K562 (cell line): ENCODE results near the gene ADAM19. TPM values are rescaled to one million over a fixed set of nuclear protein-coding genes. Genes with fewer than 3 reads are reported as not detected.
A peak's percentile ranks its signal among the peaks of the same experiment; 100 is the strongest.

Experiments
- ATAC-seq: fragments of 200-7000 bp; cut with Tn5 transposase; 3 replicates; pipeline ENCODE4 v1.9.1; 2020; ENCODE audit warnings: moderate library complexity
- BruUV-seq: library from RNA; stranded (reverse); fragments of 400-500 nt; replicated peaks from 2 replicates; lab custom pipeline; 2021; lab: Mats Ljungman, UMichigan
- CTCF ChIA-PET: fragments of 300-600 bp; formaldehyde crosslinking; extraction: SDS; loops from one replicate; lab custom pipeline; 2021; ENCODE audit warnings: low intra/inter-chr PET ratio; lab: Yijun Ruan, JAX
- POLR2A ChIA-PET: fragments of 300-600, 350-650 bp; sonication (Branson Sonifier 250); formaldehyde crosslinking; extraction: SDS; loops from one replicate; lab custom pipeline; 2021; ENCODE audit warnings: antibody characterized with exemption, inconsistent platforms; lab: Yijun Ruan, JAX
- DNase-seq, 4 experiments: peaks; one replicate each; pipeline versions ENCODE4 v3.0.0 to v3.0.0-alpha.2; 2011 to 2018; ENCODE audit warnings: low spot score in 3 of 4, mixed read lengths in 3 of 4; ENCODE audit errors: extremely low read depth in 1 of 4
- FAIRE-seq: peaks from 2 replicates; lab custom pipeline; 2011; peaks lifted over from hg19 to GRCh38; lab: Jason Lieb, UNC
- H2AFZ ChIP-seq: 2 replicates; pipeline ENCODE4 v1.6.0; 2011; ENCODE audit warnings: low read depth, low read length, control low read depth, inconsistent platforms
- H3K27ac ChIP-seq: fragments of 200-600 bp; 3 replicates; pipeline ENCODE4 v1.8.0; 2011; ENCODE audit warnings: low read depth, mild to moderate bottlenecking, control low read depth, inconsistent platforms, low read length, moderate library complexity, mixed read lengths; ENCODE audit errors: extremely low read depth
- H3K27me3 ChIP-seq, 2 experiments: fragments of 300-600 bp in 1 of 2; 2 replicates in 1 of 2; 3 replicates in 1 of 2; pipeline versions ENCODE4 v1.6.0 to v1.8.0; 2011; ENCODE audit warnings: inconsistent platforms in 2 of 2, low read length in 2 of 2, mild to moderate bottlenecking in 1 of 2, mixed read lengths in 1 of 2, moderate library complexity in 1 of 2; ENCODE audit not compliant: control insufficient read depth in 2 of 2, insufficient read depth in 2 of 2
- H3K36me3 ChIP-seq: fragments of 300-600 bp; 3 replicates; pipeline ENCODE4 v1.8.0; 2011; ENCODE audit warnings: mild to moderate bottlenecking, low read length, inconsistent platforms; ENCODE audit not compliant: control insufficient read depth, insufficient read depth
- H3K4me1 ChIP-seq, 2 experiments: fragments of 200-600 bp in 1 of 2; replicated peaks in 1 of 2; 2 replicates in 1 of 2; 3 replicates in 1 of 2; pipeline versions ENCODE4 v1.5.1 to v1.8.0; 2011; ENCODE audit warnings: inconsistent platforms in 2 of 2, low read length in 2 of 2, mild to moderate bottlenecking in 1 of 2, mixed read lengths in 1 of 2, moderate library complexity in 1 of 2; ENCODE audit not compliant: control insufficient read depth in 2 of 2, insufficient read depth in 2 of 2
- H3K4me2 ChIP-seq: 2 replicates; pipeline ENCODE4 v1.6.1; 2011; ENCODE audit warnings: low read length, control low read depth, inconsistent platforms, mixed read lengths; ENCODE audit not compliant: insufficient read depth
- H3K4me3 ChIP-seq: fragments of 200-600 bp; sonication (generic), shearing (Covaris generic); 2 replicates; pipeline ENCODE4 v1.5.1; 2016; ENCODE audit warnings: control low read depth, inconsistent platforms
- H3K79me2 ChIP-seq: fragments of 200-600 bp; 3 replicates; pipeline ENCODE4 v1.8.0; 2011; ENCODE audit warnings: low read length, inconsistent platforms; ENCODE audit not compliant: control insufficient read depth, insufficient read depth
- H3K9ac ChIP-seq, 2 experiments: 2 replicates each; pipeline versions ENCODE4 v1.6.0 to v1.6.1; 2011; ENCODE audit warnings: low read depth in 2 of 2, low read length in 2 of 2, control low read depth in 1 of 2, inconsistent platforms in 1 of 2, mild to moderate bottlenecking in 1 of 2, mixed read lengths in 1 of 2; ENCODE audit not compliant: insufficient read depth in 1 of 2
- H3K9me1 ChIP-seq: one replicate; pipeline ENCODE4 v1.6.0; 2011; ENCODE audit warnings: inconsistent platforms, mild to moderate bottlenecking, low read length, moderate library complexity; ENCODE audit not compliant: control insufficient read depth, insufficient read depth
- H3K9me3 ChIP-seq: replicated peaks from 2 replicates; pipeline ENCODE4 v1.5.1; 2011; ENCODE audit warnings: low read depth, low read length, inconsistent platforms; ENCODE audit not compliant: control insufficient read depth, insufficient read depth
- H4K20me1 ChIP-seq: replicated peaks from 2 replicates; pipeline ENCODE4 v1.6.1; 2011; ENCODE audit warnings: low read length, inconsistent platforms, mixed read lengths; ENCODE audit not compliant: control insufficient read depth, insufficient read depth
- ARID1B ChIP-seq: fragments of 450-650 bp; IDR thresholded peaks from 2 replicates; pipeline ENCODE4 v1.6.1; 2016; ENCODE audit warnings: antibody characterized with exemption, mild to moderate bottlenecking, inconsistent platforms
- BCOR ChIP-seq: fragments of 450-650 bp; IDR thresholded peaks from 2 replicates; pipeline ENCODE4 v1.6.1; 2016
- CBFA2T3 ChIP-seq: fragments of 450-650 bp; IDR thresholded peaks from 2 replicates; pipeline ENCODE4 v1.6.1; 2017
- ESRRA ChIP-seq: fragments of 450-650 bp; IDR thresholded peaks from 2 replicates; pipeline ENCODE4 v1.6.1; 2014; ENCODE audit warnings: low read depth, mild to moderate bottlenecking, moderate library complexity, borderline replicate concordance
- GABPA ChIP-seq: fragments of 200-800 bp; sonication (Bioruptor generic); conservative IDR thresholded peaks from 2 replicates; pipeline ENCODE4 v1.6.1; 2016; ENCODE audit warnings: low read depth, missing genetic modification characterization, missing compliant biosample characterization
- HMG20A ChIP-seq: fragments of 450-650 bp; formaldehyde crosslinking; conservative IDR thresholded peaks from 2 replicates; pipeline ENCODE4 v1.4.0; 2020; ENCODE audit warnings: mild to moderate bottlenecking, mixed read lengths
- MEF2A ChIP-seq: IDR thresholded peaks from 2 replicates; pipeline ENCODE4 v1.6.1; 2011; ENCODE audit warnings: low read depth, mild to moderate bottlenecking, low read length, moderate library complexity; ENCODE audit not compliant: control insufficient read depth
- NFIC ChIP-seq: fragments of 450-650 bp; IDR thresholded peaks from 2 replicates; pipeline ENCODE4 v1.6.1; 2017; ENCODE audit warnings: mild to moderate bottlenecking, inconsistent platforms
- PYGO2 ChIP-seq: fragments of 450-650 bp; IDR thresholded peaks from 2 replicates; pipeline ENCODE4 v1.6.1; 2016; ENCODE audit warnings: mild to moderate bottlenecking, missing genetic modification characterization, moderate library complexity, missing compliant biosample characterization
- SMAD4 ChIP-seq: fragments of 250-450 bp; sonication (Bioruptor Pico); conservative IDR thresholded peaks from 2 replicates; pipeline ENCODE4 v1.8.0; 2021; ENCODE audit warnings: inconsistent platforms, mild to moderate bottlenecking, moderate library complexity
- ZKSCAN1 ChIP-seq: fragments of 150-350 bp; IDR thresholded peaks from 2 replicates; pipeline ENCODE4 v1.6.1; 2016; ENCODE audit warnings: low read depth, low read length
- ZNF143 ChIP-seq: sonication (generic); formaldehyde crosslinking; IDR thresholded peaks from 2 replicates; pipeline ENCODE4 v1.9.0; 2022; ENCODE audit warnings: mild to moderate bottlenecking, missing genetic modification reagents
- ZNF316 ChIP-seq: fragments of 450-650 bp; IDR thresholded peaks from 2 replicates; pipeline ENCODE4 v1.6.1; 2016
- ZNF589 ChIP-seq: fragments of 200-800 bp; sonication (Bioruptor generic); IDR thresholded peaks from 2 replicates; pipeline ENCODE4 v1.6.1; 2016; ENCODE audit warnings: low read depth, missing genetic modification characterization, missing compliant biosample characterization
- WGBS: fragments of 100-300 bp; shearing (Covaris generic); methylation state at CpG from one replicate; pipeline ENCODE4 v1.1.6; 2016; ENCODE audit warnings: low coverage, mixed read lengths; ENCODE audit not compliant: insufficient coverage; ENCODE audit errors: missing lambda C conversion rate; 5-methylcytosine and 5-hydroxymethylcytosine counted together
- in situ Hi-C: fragments of 300-500 bp; cut with MboI; formaldehyde crosslinking; loops from 4 replicates; pipeline ENCODE4 v1.15.0; 2018; ENCODE audit warnings: inconsistent platforms, mixed read lengths
- intact Hi-C: fragments of 100-400 bp; cut with micrococcal nuclease; formaldehyde crosslinking; loops from 2 replicates; pipeline ENCODE4 v1.14.2; 2022
- polyA plus RNA-seq, 8 experiments: library from polyadenylated mRNA; depleted of rRNA in 4 of 8; stranded (reverse) in 5 of 8; unstranded in 3 of 8; fragments of >200 nt; fragmentation: Nextera tagmentation in 2 of 8; fragmentation: Illumina TruSeq in 1 of 8; extraction: Ambion mirVana in 2 of 8; extraction: Trizol in 1 of 8; gene quantifications; 2 replicates each; pipeline versions ENCODE4 v1.2.1 to v1.2.3, GENCODE V29; 2011 to 2014; ENCODE audit warnings: inconsistent platforms in 1 of 8, missing spikeins in 1 of 8
- total RNA-seq, 7 experiments: library from RNA; depleted of rRNA in 6 of 7; stranded (reverse); fragments of >200 nt in 6 of 7; fragmentation: Illumina TruSeq in 2 of 7; extraction: Trizol in 2 of 7; gene quantifications; 2 replicates each; pipeline versions ENCODE4 v1.2.1 to v1.2.3, GENCODE V29; 2011 to 2021; ENCODE audit warnings: low replicate concordance in 1 of 7
- TF ChIP-seq, protein P1 (sequence below): sonication (generic); formaldehyde crosslinking; IDR thresholded peaks from 2 replicates; pipeline ENCODE4 v1.8.0; 2022; ENCODE audit warnings: mild to moderate bottlenecking, missing genetic modification reagents, borderline replicate concordance

The ADAM19 gene
- total and polyA plus RNA-seq, 9 of the 15 experiments (the other 6 are each of a cell fraction or from before 2014, with no cell fraction given) = 0.11 to 1.1 (median 0.43) TPM

DNA sequence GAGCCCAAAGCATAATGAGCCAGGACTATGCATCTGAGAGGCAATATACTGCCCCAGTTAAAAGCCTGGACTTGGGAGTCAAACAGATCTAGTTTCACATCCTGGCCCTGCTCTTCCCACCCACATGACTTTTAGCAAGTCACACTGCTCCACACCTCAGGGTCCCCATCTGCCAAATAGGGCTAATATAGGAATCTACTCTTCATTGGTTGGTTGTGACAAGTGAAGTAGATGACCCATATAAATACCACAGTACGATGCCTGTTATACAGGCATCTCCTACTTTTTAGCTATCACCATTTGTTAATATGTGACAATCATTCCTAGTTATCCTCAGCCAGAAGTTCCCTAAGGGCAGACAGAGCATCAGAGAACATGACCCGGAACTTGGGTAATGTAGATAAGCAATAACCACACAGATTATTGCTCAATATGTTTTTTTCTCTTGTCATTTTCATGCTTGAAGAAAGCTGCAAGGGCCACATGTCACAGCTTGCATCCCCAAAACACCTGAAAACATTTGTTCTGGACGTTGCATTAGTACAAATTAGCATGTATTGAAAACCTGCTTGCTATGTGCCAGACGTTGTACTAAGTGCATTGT lies 20.4 kb downstream of the ADAM19 start (continued):
- TF ChIP-seq ESRRA = peak; percentile 56; the same call in 1 of the 2 replicates
- TF ChIP-seq GABPA = peak; percentile 74
- TF ChIP-seq SMAD4 (CRISPR knock-in tag) = peak; percentile 44; the same call in 1 of the 2 replicates
- 0 out of 2 replicates have a peak, but pooled peaks have one; percentile 1 for TF ChIP-seq ZNF316
- no peak for TF ChIP-seq PYGO2 (tag)
- no peak for TF ChIP-seq HMG20A (CRISPR knock-in tag)
- no peak for TF ChIP-seq ZNF143 (CRISPR knock-in tag)
- TF ChIP-seq ARID1B = peak; percentile 66; the same call in 1 of the 2 replicates
- TF ChIP-seq CBFA2T3 = peak; percentile 68
- no peak for TF ChIP-seq NFIC

- CTCF ChIA-PET = no interaction called here
- H3K79me2 ChIP-seq = no peaks in the 10 kb centered on the region
- H3K27me3 ChIP-seq = no peaks in the 10 kb centered on the region
- H3K9me1 ChIP-seq = no peaks in the 10 kb centered on the region
- no peak overlapping the region for H3K27ac ChIP-seq
- peaks cover 0 to 4% of the 10 kb centered on the region in 2 experiments; a peak in 1 of 5 replicates for H3K4me1 ChIP-seq
- in situ Hi-C loops = no loop called here
- no peak for FAIRE-seq
- no peak for ATAC-seq
- no peaks in the 10 kb centered on the region for H3K9me3 ChIP-seq
- BruUV-seq = no TSS peak
- no peak overlapping the region for H3K9ac ChIP-seq
- 13% methylated on average over 10 of the region's 10 CpGs for WGBS
- H3K36me3 ChIP-seq = no peaks in the 10 kb centered on the region
- no peak overlapping the region for H3K4me3 ChIP-seq
- DNase-seq = no peak
- no peaks in the 10 kb centered on the region for H4K20me1 ChIP-seq
- no peak overlapping the region for H2AFZ ChIP-seq
- no peak overlapping the region for H3K4me2 ChIP-seq
- intact Hi-C loops = no loop called here
- POLR2A ChIA-PET = interaction anchor here (0.8 to 1.3 kb wide), 2 partner anchors 13 to 17 kb away, joined by 3 to 5 read pairs; no protein-coding TSS in a partner anchor
- no peak for TF ChIP-seq MEF2A
- TF ChIP-seq, protein P1, sequence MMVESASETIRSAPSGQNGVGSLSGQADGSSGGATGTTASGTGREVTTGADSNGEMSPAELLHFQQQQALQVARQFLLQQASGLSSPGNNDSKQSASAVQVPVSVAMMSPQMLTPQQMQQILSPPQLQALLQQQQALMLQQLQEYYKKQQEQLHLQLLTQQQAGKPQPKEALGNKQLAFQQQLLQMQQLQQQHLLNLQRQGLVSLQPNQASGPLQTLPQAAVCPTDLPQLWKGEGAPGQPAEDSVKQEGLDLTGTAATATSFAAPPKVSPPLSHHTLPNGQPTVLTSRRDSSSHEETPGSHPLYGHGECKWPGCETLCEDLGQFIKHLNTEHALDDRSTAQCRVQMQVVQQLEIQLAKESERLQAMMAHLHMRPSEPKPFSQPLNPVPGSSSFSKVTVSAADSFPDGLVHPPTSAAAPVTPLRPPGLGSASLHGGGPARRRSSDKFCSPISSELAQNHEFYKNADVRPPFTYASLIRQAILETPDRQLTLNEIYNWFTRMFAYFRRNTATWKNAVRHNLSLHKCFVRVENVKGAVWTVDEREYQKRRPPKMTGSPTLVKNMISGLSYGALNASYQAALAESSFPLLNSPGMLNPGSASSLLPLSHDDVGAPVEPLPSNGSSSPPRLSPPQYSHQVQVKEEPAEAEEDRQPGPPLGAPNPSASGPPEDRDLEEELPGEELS (CRISPR knock-in tag) = no peak
- TF ChIP-seq ZNF589 (CRISPR knock-in tag) = no peak
- no peak for TF ChIP-seq ZKSCAN1
- no peak for TF ChIP-seq BCOR
Measured at GRCh38 chr5:157554179-157555036, 21.2 kb downstream of the ADAM19 start.
